Measurements from ENCODE around the gene ASB15.

The ASB15 gene

GRCh38 chr7:123669485-123669884, 67.9 kb downstream of the ASB15 start:
- FAIRE-seq, result no peak

DNA sequence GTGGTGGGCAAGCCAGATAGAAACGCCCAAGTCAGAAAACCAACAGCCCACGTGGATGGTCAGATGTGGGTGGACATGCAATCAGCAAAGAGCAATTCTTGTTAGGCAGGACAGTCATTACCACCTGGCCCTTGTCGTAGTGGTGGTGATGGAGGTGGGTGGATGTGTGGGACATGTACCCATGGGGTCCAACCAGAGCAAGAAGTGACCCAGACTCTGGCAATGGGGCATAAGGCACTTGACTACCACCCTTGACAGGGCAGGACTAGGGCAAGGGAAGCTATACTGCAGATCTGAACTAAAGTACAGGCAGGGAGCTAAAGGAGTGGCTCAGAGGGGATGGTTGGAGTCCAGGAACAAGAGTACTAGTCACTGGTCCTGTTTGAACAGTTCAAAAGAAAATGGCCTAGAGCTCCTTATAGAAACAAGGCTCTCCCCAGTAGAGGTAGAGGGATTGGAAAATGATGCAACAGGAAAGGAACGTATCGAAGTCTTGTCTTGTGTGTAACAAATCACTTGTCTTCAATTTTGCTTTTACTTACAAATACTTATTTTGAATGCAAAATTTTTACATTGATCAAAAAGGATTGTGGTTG, 71.6 kb downstream of the ASB15 start:
- no peak for FAIRE-seq

- no peak for FAIRE-seq
Measured at GRCh38 chr7:123673752-123674398, 72.3 kb downstream of the ASB15 start.

DNA sequence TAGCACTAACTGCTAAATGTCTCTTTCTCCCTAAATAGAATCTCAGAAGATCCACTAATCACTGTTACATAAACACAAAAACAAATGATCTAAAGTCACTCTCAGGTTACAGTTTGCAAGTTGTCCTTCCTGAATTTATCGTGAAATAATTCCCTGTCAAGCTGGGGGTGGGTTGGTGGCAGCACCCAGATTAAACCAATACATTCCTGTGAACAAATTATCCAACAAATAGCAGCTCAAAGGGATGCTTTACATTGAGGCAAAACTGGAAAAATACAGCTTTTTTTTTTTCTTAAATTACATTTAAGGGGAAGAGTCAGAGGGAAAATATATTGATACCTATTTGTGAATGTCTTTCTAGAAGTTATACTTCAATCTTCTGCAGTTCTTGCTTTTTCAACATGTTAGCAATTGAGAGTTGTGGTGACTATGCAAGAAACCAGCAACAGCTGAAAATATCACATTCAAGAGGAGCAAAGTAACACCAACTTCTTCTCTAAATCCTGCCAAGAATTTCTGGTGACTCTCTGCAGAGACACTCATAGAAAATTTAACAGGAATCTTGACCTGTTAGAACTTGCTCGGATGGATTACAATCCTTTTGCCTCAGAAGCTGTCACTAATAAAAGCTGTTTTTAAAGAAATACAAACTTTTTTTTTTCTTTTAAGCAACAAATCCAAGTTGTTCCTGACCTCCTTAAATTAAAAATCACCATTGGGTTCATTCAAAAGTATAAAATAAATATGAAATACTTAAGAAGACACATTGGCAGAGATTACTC, 73.0 kb downstream of the ASB15 start:
- no peak for FAIRE-seq

- no peak for FAIRE-seq
Measured at GRCh38 chr7:123675181-123675473, 73.5 kb downstream of the ASB15 start.

GRCh38 chr7:123677061-123677715, 75.6 kb downstream of the ASB15 start:
- no peak for FAIRE-seq

- no peak for FAIRE-seq
Measured at GRCh38 chr7:123679614-123680013, 78.0 kb downstream of the ASB15 start.

DNA sequence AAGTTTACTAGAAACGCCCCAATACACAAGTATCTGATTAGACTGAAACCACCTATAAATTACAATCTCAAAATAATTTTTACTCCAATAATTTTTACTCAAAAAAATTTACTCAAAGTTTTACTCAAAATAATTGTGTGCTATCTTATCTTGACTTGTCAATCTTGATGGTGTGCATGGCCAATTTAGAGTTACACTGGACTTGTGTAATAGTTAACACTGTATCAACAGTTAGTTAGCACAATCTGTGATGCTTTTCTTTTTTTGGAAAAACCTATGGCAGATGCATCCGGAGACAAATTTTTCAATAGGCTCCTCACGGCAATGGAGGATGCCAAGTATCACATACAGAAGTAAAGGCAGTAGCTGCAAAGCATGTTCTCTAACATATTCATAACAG, 79.0 kb downstream of the ASB15 start:
- no peak for FAIRE-seq

DNA sequence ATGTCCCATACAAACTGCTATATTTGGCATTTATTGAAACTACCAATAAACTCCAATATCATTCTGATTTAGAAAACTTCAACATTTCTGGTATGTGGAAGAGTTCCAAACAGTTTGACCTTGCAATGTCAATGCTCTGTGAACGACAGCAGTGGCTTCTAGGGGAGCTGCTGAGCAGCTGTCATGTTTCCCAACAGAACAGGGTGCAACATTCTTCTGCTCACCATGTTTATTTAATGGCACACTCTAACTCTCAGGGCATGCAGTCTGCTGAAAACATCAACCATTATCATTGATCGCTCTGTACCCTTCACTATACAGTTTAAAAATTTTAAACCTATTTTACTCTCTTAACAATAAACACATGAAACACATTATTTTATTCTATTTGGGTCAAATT, 79.9 kb downstream of the ASB15 start:
- FAIRE-seq, result no peak

DNA sequence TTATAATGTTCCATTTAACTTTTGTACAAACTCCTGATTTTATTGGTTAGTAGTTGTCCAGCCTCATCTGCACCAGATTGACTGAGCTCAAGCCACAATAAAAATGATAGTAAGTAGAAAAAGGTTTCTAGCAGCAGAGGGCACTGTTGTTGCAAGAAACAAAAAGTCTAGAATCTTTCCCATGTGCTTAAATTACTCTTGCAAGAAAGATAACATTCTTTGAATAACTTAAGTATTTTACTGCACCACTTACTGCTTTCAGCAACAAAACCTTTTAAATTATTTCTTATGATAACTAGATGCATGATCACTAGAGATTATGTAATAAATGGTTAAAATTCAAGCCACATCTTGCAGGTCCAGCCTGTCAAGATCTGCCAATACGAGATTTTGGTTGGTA, 81.1 kb downstream of the ASB15 start:
- FAIRE-seq, result peak; percentile 93

DNA sequence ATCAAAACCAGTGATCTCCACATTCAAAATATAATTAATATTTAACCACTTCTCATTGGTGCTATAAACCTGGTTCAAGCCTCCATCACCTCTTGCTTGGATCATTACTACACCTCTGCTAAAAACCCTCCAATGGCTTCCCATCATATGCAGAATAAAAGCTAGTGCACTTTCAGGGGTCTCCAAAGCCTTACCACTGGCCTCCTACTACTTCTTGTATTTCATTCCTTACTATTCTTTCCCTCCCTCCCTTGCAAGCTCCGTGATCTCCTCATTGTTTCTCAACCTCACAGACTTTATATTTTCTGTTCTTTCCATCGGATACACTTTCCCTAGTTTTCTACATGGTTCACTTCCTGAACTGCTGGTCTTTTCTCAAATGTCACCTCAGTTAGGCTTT, 85.5 kb downstream of the ASB15 start:
- FAIRE-seq, result no peak

- no peak for FAIRE-seq
Measured at GRCh38 chr7:123687727-123688126, 86.1 kb downstream of the ASB15 start.
